PC-9 (cell line): ENCODE data around the gene ZNF428. TPM values are rescaled to one million over a fixed set of nuclear protein-coding genes. Genes with fewer than 3 reads are reported as not detected.
A peak's percentile ranks its signal among the peaks of the same experiment; 100 is the strongest.

Experiments
- BruUV-seq: library from RNA; stranded (reverse); fragments of 400-500 nt; replicated peaks from 2 replicates; lab custom pipeline; 2021; lab: Mats Ljungman, UMichigan
- CTCF ChIA-PET: fragments of 300-600 bp; sonication (Branson Sonifier 250); formaldehyde crosslinking; loops from one replicate; lab custom pipeline; 2022; ENCODE audit warnings: antibody characterized with exemption; lab: Charles Lee
- POLR2A ChIA-PET: fragments of 300-600 bp; sonication (Branson Sonifier 250); formaldehyde crosslinking; loops from one replicate; lab custom pipeline; 2022; ENCODE audit warnings: antibody characterized with exemption; ENCODE audit not compliant: unreplicated experiment; lab: Charles Lee
- DNase-seq, 2 experiments: peaks; one replicate each; pipeline versions ENCODE4 v3.0.0 to v3.0.0-alpha.2; 2015 to 2022; ENCODE audit warnings: mixed read lengths in 1 of 2
- H2AFZ ChIP-seq: fragments of 200-600 bp; sonication (generic); 2 replicates; pipeline ENCODE4 v1.8.1; 2017; ENCODE audit warnings: antibody characterized with exemption
- H3F3A ChIP-seq: fragments of 200-600 bp; sonication (generic); 2 replicates; pipeline ENCODE4 v1.8.1; 2017; ENCODE audit warnings: antibody characterized with exemption, mild to moderate bottlenecking, low read depth; ENCODE audit not compliant: insufficient read depth
- H3K27ac ChIP-seq: fragments of 200-600 bp; sonication (generic); 2 replicates; pipeline ENCODE4 v1.6.1; 2016; ENCODE audit warnings: mixed run types
- H3K27me3 ChIP-seq: fragments of 200-600 bp; sonication (generic); 2 replicates; pipeline ENCODE4 v1.6.1; 2016; ENCODE audit warnings: low read depth, mixed run types; ENCODE audit not compliant: insufficient read depth
- H3K36me3 ChIP-seq: fragments of 200-600 bp; sonication (generic); 2 replicates; pipeline ENCODE4 v1.6.1; 2016; ENCODE audit warnings: low read depth, mixed run types
- H3K4me1 ChIP-seq: fragments of 200-600 bp; sonication (generic); replicated peaks from 2 replicates; pipeline ENCODE4 v1.6.1; 2016; ENCODE audit warnings: mixed run types; ENCODE audit not compliant: insufficient read depth
- H3K4me2 ChIP-seq: fragments of 200-600 bp; sonication (generic); 2 replicates; pipeline ENCODE4 v1.6.1; 2017; ENCODE audit warnings: mixed run types
- H3K4me3 ChIP-seq: fragments of 200-600 bp; sonication (generic); 2 replicates; pipeline ENCODE4 v1.6.1; 2016; ENCODE audit warnings: mixed run types
- H3K79me2 ChIP-seq: fragments of 200-600 bp; sonication (generic); 2 replicates; pipeline ENCODE4 v1.6.1; 2017; ENCODE audit warnings: low read depth, mixed run types
- H3K9me2 ChIP-seq: fragments of 200-600 bp; sonication (generic); 2 replicates; pipeline ENCODE4 v1.8.1; 2017; ENCODE audit warnings: mild to moderate bottlenecking; ENCODE audit not compliant: insufficient read depth
- H3K9me3 ChIP-seq: fragments of 200-600 bp; sonication (generic); 2 replicates; pipeline ENCODE4 v1.8.1; 2016; ENCODE audit warnings: low read depth; ENCODE audit not compliant: insufficient read depth
- H4K20me1 ChIP-seq: fragments of 200-600 bp; sonication (generic); 2 replicates; pipeline ENCODE4 v1.8.1; 2017; ENCODE audit not compliant: insufficient read depth
- CTCF ChIP-seq: fragments of 200-600 bp; sonication (generic); conservative IDR thresholded peaks from 2 replicates; pipeline ENCODE4 v1.6.1; 2017; ENCODE audit warnings: mixed run types, antibody characterized with exemption, mild to moderate bottlenecking, moderate library complexity
- EZH2 ChIP-seq: fragments of 200-600 bp; sonication (generic); IDR thresholded peaks from 2 replicates; pipeline ENCODE4 v1.8.0; 2017; ENCODE audit warnings: antibody characterized with exemption, low read depth
- intact Hi-C: fragments of 100-400 bp; cut with micrococcal nuclease; formaldehyde crosslinking; loops from one replicate; pipeline ENCODE4 v1.10.0; 2022; ENCODE audit not compliant: unreplicated experiment
- total RNA-seq: library from RNA; stranded (reverse); gene quantifications from 2 replicates; pipeline ENCODE4 v1.2.3, GENCODE V29; 2021

ZNF428 gene
- total RNA-seq, 1 experiment from 2014 or later: 46.6 TPM

DNA sequence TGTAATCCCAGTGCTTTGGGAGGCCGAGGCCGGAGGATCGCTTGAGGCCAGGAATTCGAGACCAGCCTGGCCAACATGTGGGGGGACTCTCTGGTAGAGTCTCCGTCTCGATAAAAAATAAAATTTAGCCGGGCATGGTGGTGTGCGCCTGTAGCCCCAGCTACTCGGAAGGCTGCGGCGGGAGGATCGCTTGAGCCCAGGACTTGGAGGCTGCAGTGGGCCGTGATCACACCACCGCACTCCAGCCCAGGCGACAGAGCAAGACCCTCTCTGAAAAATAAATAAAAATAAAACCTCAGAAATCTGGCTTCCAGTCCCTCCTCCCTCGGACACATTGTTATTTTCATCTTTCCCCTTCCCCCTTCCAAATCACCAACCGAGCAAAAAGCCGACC, 23.8 kb downstream of the ZNF428 start:
- H3K27me3 ChIP-seq: no peaks in the 10 kb centered on the region
- H4K20me1 ChIP-seq: peaks cover 10% of the 10 kb centered on the region
- no peaks in the 10 kb centered on the region for H3K9me3 ChIP-seq
- peak overlapping the region; percentile 98 for H3K4me2 ChIP-seq
- peak overlapping the region; percentile 82 for H2AFZ ChIP-seq
- H3K36me3 ChIP-seq: 0 out of 2 replicates have a peak, but pooled peaks cover 7% of the 10 kb centered on the region
- TF ChIP-seq CTCF (no peak), EZH2 (no peak)
- peaks cover 12% of the 10 kb centered on the region; the same call in 1 of the 2 replicates for H3F3A ChIP-seq
- H3K27ac ChIP-seq: peak overlapping the region; percentile 49
- DNase-seq: no peak
- intact Hi-C loops: loop anchor here (1.0 to 10.0 kb wide), 2 partner anchors 161 to 214 kb away; no protein-coding TSS in a partner anchor
- ChIA-PET CTCF (interaction anchor here (0.6 to 1.1 kb wide), 2 partner anchors 20 to 21 kb away, joined by 3 to 4 read pairs; no protein-coding TSS in a partner anchor), POLR2A (interaction anchor here (0.5 to 1.2 kb wide), 5 partner anchors 12 to 232 kb away, joined by 4 to 15 read pairs (median 6); partner anchors contain the start of gene ZNF283)
- peaks cover 15% of the 10 kb centered on the region for H3K4me1 ChIP-seq
- TSS peak; percentile 69 for BruUV-seq
- H3K9me2 ChIP-seq: no peaks in the 10 kb centered on the region
- H3K4me3 ChIP-seq: peak overlapping the region; percentile 94
- peaks cover 48% of the 10 kb centered on the region for H3K79me2 ChIP-seq

DNA sequence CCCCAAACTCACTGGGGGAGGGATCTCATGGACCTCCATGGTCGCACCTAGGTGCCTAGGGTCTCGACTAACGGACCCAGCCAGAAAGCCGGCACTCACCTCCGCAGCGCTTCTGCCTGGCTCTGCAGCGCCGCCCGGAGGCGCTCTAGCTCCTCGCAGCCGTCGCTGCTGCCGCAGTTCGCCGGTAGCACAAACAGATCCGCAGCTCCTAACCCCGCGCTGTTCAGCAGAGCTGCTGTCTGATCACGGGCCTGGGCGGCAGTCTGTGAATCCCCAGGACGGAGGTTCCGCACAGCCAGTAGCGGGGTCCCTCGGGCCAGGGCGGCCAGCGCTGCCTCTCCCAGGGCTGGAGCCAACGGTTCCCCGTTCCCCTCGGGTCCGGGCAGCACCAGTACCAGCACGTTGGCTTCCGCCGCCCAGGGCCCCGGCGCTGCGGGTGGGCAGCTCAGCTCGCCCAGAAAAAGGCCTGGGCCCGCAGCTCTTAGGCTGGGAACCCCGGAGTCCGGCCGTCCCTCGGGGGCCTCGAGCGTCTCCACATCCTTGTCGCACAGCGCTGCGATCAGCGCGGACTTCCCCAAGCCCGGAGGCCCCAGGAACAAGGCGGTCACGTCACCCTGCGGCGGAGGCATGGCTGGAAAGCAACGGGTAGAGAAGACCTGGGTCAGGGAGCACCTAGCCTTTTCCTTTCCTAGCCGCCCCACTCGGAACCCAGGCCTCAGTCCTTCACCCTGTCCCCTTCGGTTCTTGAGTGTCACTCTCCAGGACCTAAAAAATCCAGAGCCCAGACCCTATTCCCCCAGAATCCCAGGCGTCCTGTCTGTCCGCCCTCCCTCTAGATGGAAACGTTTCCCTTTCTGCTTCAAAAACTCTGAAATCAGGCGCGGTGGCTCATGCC, 24.5 kb downstream of the ZNF428 start:
- Histone ChIP-seq H3K27ac (peak overlapping the region; percentile 49), H3F3A (peaks cover 12% of the 10 kb centered on the region; the same call in 1 of the 2 replicates), H3K4me2 (peak overlapping the region; percentile 98), H2AFZ (peak overlapping the region; percentile 82), H3K4me1 (peaks cover 15% of the 10 kb centered on the region), H4K20me1 (peaks cover 10% of the 10 kb centered on the region), H3K27me3 (no peaks in the 10 kb centered on the region), H3K4me3 (peak overlapping the region; percentile 94), H3K9me2 (no peaks in the 10 kb centered on the region), H3K9me3 (no peaks in the 10 kb centered on the region), H3K36me3 (0 out of 2 replicates have a peak, but pooled peaks cover 7% of the 10 kb centered on the region), H3K79me2 (peaks cover 48% of the 10 kb centered on the region)
- intact Hi-C loops: loop anchor here (1.0 to 10.0 kb wide), 2 partner anchors 160 to 214 kb away; no protein-coding TSS in a partner anchor
- POLR2A ChIA-PET: interaction anchor here (0.5 to 0.6 kb wide), 2 partner anchors 74 to 170 kb away, joined by 3 read pairs; no protein-coding TSS in a partner anchor
- DNase-seq: peak; percentile 38 to 70
- no TSS peak for BruUV-seq
- TF ChIP-seq CTCF (peak; percentile 90), EZH2 (no peak)
- CTCF ChIA-PET: interaction anchor here (0.6 to 1.1 kb wide), 9 partner anchors 19 to 215 kb away, joined by 3 to 5 read pairs (median 4); partner anchors contain the start of gene ZNF575

GRCh38 chr19:43594081-43594697, 25.2 kb downstream of the ZNF428 start:
- no TSS peak for BruUV-seq
- H3K27ac ChIP-seq: no peak overlapping the region
- H2AFZ ChIP-seq: no peak overlapping the region
- no peak for DNase-seq
- peaks cover 12% of the 10 kb centered on the region; the same call in 1 of the 2 replicates for H3F3A ChIP-seq
- H3K27me3 ChIP-seq: no peaks in the 10 kb centered on the region
- H3K9me2 ChIP-seq: no peaks in the 10 kb centered on the region
- ChIA-PET POLR2A (interaction anchor here (0.5 to 0.6 kb wide), 2 partner anchors 74 to 171 kb away, joined by 3 read pairs; no protein-coding TSS in a partner anchor), CTCF (interaction anchor here (0.6 to 1.1 kb wide), 8 partner anchors 61 to 216 kb away, joined by 3 to 5 read pairs (median 4); partner anchors contain the start of gene ZNF575)
- peak overlapping the region; percentile 94 for H3K4me3 ChIP-seq
- peaks cover 10% of the 10 kb centered on the region for H4K20me1 ChIP-seq
- H3K79me2 ChIP-seq: peaks cover 48% of the 10 kb centered on the region
- intact Hi-C loops: loop anchor here (10.0 kb wide), 1 partner anchor 159 kb away; no protein-coding TSS in a partner anchor
- 0 out of 2 replicates have a peak, but pooled peaks cover 7% of the 10 kb centered on the region for H3K36me3 ChIP-seq
- peaks cover 15% of the 10 kb centered on the region for H3K4me1 ChIP-seq
- peak overlapping the region; percentile 98 for H3K4me2 ChIP-seq
- no peaks in the 10 kb centered on the region for H3K9me3 ChIP-seq
- no peak for TF ChIP-seq EZH2
- TF ChIP-seq CTCF: no peak
